DMS153 treated with DMSO at 0.1 percent for 48 hours (cell line): ENCODE results near the gene FAM78A.
"Not testable (repeated sequence)": the region's sequence is repeated elsewhere in the genome, so short reads cannot be mapped to it uniquely, and the experiment has no call there.

ENCODE experiments used
- DNase-seq: peaks from one replicate; lab custom pipeline; 2025; ENCODE audit not compliant: unreplicated experiment; lab: John Stamatoyannopoulos, UW

Gene FAM78A

DNA sequence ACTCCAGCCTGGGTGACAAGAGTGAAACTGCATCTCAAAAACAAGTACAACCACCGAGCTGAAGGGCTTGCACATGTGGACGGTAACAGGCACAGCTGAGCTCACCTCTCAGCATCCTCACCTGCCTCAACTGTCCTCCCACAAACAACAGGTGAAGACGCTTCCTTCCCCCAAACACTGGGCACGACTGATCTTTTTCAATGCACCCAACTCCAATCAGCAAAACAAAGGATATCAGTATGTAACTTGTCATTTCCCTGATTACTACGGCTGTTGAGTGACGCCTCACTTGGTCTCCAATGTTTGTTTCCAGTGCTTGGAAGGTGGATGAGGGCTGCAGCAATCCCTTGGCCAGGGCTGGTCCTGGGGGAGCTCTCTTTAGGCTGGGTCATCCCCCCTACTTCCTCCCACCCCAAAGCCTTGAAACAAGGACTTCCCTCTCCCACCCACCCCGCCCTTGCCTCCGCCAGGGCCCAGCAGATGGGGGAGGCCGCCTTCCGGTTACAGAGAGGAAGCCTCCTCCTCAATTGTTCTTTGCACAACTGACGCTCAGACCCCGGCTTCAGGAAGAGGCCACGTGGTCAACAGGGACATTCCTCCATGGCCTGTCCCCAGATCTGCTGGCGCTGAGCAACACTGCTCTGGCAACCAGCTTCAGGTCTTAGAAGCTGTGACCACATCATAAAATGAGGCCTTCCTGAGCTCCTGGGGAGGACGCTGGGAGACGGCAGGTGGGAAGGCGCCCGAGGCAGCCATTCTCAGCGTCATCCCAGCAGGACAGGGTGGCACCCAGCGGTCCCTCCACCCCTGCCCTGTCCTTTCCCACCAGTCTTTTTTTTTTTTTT lies 5.9 kb downstream of the FAM78A start:
- DNase-seq, result no peak

DNA sequence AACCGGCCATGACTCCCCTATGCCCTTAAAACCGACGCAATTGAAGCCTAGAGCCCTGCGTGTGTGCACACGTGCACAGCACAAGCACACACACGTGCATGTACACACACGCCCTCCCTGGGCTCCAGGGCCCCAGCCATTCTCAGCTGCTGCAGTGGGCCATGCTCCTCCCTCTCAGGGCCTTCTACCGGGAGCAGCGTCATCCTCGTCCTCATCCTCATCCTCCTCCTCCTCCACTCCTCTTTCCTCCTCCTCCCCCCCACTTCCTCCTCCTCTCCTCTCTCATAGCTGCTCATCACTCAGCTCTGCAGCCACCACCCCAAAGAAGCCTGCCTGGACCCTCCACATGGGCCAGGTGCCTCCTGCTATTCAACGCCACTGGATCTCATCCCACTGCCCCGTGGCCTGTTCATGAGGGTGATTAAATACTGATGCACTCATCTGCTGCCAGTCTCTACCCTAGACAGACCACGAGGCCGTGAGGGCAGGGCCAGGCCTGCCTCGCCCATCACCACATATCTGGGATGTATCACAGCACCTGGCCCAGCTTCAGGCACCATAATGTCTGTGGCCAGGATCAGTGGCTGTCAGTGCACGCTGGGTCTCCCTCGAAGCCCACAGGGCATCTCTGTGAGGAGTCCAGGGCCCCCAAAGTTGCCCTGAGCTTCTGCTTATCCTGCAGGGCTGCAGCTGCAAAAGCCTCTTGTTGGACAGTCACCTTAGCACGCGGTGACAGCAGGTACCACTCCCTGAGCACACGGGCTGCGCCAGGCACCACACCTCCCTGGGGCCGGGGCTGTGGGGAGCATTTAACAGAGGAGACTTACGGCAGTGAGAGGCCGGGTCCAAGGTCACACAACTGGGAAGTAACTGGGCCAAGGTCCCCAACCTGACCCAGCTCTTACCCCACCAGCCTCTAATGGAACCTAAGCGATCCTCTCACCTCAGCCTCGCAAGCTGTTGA lies 9.8 kb downstream of the FAM78A start:
- DNase-seq, result no peak

DNA sequence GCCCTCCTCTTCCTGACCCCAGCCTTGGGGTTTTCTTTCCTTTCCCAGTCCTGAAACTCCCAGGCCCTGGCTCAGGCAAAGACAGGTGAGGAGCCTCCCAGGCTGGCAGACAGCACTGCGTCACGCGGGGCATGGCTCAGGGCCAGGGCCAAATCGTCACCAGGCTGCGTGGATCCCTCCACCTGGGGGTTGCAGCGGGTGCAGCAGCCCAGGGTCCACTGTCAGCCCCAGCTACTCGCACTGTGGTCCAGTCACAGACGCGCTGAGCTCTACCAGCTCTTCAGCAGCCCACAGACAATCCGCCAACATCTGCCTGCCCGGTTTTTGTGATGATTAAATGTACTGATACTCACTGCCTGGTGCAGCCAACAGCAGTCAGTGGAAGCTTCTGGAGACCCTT lies 12.1 kb downstream of the FAM78A start:
- no peak for DNase-seq

DNA sequence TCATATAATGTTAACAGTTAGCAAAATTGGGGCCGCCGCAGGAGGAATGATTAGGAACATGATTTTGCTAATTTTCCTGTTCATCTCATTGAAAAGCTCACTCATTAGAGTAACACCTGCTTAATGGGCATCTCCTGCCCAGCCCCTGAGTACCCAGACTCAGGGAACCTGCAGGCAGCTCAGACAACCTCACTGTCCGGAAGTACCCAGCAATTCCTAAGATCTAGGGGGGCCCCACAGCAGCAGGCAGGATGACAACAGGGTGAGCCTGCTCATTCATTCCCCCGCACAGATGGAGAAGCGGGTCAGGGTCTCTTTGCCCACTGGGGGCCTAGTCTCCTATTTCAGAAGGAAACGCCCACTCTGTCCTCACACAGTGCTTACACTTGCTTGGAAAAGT lies 12.6 kb downstream of the FAM78A start:
- no peak for DNase-seq

DNA sequence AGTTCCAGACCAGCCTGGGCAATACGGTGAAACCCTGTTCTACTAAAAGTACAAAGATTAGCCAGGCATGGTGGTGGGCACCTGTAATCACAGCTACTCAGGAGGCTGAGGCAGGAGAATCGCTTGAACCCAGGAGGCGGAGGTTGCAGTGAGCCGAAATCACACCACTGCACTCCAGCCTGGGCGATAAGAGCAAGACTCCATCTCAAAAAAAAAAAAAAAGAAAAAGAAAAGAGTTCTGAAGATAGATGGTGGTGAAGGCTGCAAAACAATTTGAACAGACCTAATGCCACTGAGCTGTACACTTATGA lies 13.3 kb downstream of the FAM78A start:
- DNase-seq, result not testable (repeated sequence)

DNA sequence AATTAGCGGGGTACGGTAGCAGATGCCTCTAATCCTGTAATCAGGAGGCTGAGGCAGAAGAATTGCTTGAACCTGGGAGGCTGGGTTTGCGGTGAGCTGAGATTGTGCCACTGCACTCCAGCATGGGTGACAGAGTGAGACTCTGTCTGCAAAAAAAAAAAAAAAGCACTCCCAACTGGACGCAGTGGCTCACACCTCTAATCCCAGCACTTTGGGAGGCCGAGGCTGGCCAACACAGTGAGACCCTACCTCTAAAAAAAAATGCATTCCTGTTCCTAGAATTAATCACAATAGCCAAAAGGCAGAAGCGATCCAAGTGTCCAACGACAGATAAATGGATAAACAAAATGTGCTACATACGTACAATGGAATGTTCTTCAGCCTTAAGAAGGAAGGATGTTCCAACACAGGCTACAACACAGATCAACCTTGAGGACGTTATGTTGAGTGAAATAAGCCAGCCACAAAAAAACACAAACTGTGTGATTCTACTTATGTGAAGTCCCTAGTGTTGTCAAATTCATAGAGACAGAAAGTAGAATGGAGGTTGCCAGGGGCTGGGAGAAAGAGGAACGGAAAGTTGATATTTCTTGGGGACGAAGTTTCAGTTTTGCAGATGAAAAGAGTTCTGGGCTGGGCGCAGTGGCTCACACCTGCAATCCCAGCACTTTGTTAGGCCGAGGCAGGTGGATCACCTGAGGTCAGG lies 13.8 kb downstream of the FAM78A start:
- DNase-seq, result no peak

DNA sequence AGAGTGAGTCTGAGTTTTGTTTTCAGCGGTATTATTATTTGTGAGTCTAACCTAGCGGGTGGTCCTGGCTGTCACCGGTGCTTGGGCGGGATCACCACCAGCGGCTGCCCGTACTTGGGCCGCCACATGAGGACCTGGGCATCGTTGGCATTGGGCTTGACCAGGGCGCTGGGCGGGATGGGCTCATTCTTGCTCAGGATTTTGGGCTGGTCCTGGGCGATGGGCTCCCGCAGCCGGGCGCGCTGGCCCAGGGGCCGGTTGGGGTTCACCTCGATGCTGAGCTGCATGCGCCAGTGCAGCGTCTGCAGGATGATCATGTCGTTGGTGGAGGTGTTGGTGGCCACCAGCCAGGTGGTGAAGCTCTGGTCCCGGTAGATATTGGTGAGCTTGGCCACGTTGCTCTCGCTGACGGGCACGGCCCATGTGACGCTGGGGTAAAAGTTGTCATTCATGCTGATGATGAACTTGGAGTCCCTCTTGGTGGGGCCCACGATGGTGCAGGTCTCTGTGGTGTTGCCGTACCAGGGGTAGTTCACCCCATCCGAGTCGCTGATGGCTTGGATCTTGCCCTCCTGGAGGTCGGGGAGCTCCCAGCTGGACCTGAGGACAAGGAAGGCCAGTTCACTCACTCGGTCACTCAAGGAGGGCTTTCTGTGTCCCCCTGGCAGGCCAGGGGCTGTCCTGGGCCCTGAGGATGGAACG lies 15.4 kb downstream of the FAM78A start:
- no peak for DNase-seq

DNA sequence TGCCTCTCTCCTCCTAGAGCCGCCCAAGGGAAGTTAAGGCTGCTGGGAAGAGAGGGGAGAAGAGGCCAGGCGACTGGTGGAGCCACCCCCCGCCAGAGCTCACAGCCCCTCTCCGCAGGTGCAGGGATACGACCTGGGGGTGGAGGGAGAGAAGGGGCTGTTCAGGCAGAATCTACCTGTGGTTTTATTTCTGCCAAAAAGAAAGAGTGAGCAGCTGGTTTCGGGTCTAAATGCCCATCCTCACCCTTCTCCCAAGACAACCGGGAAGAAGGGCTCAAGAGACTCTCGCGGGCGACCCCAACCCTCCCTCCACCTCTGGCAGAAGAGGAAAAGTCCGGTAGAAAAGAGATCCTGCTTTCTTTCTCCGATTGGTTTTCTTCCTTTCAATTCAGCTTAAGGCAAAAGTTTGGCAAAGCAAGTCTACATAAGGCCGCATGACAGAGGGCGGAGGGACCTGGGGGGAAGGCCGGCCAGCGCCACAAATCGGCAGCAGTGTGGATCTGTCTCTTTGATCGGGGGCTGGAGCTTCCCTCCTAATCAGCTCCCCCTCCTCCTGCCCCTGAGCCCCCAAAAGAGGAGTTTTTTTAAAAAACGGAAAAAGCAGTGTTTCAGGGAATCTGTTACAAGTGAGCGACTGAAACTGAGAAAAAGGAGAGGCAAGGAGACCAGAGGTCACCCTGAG lies 16.3 kb downstream of the FAM78A start:
- no peak for DNase-seq

DNA sequence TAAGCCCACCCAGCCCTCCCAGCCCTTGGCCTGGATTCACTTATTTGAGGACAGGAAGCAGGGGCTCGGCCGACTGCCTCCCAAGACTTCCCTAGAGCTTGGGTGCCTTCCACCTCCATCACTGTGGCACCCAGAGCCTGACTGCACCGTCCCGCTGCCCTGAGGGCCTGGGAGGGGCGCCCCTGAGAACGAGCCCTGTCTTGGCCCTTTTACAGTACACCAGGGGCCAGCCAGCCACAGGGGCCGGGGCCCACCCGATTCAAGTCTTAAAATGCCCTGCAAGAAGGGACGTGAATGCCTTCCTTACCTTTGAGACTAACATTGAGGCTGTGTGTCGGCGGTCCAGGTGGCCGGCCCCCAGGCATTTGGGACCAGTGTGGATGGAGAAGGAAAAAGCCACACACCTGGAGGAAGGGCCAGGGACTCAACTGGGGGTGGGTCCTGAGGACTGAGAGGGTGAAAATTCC lies 16.8 kb downstream of the FAM78A start:
- DNase-seq, result no peak

DNA sequence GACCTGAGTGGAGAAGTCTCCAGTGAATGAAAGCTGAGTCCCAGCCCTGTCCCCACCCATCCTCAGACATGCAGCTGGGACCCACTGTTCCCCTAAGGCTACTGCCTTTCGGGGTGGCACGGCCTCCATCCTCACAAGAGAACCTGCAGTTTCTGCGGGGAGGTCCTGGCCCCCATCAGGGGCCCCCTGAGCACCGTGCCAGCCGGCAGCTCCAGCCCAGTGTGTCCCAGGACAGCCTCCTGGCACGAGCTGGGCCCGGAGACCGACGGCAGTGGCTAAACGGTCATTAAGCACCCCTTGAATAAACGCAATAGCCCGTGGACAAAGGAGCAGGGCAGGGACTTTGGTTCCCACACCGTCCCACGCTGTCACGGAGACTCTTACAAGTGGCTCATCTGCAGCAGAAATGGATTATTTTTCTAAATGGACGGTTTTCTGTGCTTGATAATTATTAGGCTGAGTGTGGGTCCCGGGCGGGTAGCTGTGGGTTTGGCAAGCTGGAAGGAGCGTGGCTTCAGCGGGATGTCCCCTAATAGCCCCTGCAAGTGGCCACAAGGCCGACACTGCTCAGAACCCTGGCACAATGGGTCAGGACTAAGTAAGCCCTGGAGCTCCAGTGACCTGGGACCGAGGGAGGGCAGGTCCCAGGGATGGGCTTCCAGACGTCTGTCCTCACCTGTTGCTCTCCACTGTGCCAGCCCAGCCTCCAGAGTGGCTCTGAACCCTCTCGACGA lies 17.4 kb downstream of the FAM78A start:
- DNase-seq, result no peak

DNA sequence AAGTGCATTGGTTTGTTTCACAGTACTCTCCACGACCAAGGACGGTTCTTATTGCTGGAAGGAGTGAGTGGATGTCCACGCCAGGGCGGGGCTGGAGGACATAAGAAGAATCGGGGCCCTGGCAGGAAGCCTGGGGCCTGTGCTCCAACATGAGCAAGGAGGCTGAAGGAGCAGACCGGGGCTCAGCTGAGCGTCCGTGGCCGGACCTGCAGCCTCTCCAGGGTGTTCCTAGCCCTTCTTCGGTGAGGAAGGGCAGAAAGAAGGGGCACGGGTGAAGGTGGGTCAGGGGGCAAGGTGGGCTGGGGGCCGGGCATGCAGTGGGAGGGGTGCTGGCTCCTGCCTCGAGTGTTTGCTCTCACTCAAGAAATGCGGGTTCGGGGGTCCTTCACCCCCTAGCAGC lies 18.1 kb downstream of the FAM78A start:
- DNase-seq, result no peak

DNA sequence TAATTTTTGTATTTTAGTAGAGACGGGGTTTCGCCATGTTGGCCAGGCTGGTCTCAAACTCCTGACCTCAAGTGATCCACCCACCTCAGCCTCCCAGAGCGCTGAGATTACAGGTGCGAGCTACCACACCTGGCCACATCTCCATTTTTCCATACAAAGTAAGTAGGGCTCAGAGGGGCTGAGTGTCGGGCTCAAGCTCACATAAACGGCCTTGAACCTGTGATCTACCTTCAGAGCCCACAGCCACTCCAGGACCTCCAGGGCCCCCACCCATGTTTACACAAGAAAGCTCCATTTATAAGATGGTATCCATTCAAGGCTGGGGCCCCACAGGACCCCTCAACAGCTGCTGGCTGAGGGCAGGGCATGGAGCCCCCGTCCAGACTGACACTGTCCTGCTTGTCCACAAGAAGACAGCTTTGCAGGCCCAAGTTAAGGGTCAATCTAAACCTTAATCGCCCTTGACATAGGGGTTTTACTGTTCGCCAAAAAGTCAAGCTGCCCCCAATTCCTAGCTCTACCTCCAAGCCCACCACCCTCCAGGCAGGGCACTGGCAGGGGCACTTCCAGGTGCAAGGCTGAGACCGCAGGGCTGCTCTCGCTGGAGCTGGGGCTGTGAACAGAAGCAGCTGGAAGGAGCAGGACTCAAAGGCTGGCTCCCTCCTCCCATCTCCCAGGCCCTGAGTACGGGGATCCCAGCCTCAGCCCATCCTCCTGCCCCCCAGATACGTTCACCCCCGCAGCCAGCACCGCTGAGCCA lies 18.9 kb downstream of the FAM78A start:
- DNase-seq, result no peak

DNA sequence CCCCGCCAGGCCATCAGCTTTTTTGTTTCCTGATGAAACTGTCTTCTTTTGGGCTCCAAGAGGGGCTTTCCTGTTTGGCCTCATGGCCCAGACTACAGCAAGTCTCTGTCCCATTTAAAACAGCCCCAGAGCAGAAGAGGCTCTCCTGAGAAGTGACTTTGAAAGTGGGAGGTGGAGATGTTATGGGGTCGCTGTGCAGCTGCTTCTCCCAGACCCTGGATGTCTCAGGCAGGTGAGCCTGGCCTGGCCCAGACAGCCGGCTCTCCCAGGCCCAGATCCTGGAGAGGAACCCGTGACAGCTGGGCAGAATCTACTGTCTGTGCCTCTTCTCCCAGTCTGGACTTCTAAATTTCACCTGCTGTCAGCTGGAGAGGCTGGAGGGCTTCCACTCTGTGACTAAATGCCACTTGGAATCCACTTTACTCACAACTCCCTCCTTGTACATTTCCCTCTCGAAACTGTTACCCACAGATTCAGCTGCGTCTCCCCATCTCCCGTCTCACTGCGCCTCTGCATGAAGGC lies 20.6 kb downstream of the FAM78A start:
- no peak for DNase-seq

DNA sequence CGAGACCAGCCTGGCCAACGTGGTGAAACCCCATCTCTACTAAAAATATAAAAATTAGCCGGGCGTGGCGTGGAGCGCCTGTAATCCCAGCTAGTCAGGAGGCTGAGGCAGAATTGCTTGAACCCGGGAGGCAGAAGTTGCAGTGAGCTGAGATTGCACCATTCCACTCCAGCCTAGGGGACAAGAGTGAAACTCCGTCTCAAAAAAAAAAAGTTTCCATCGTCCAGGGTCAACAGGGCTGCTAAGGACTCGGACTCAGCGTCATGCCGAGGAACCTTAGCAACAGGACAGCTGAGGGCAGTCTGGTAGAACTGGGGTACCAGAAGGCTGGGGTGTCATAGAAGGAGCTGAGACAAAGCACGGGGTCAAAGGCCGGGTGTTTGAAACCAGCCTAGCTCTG lies 21.7 kb downstream of the FAM78A start:
- no peak for DNase-seq

DNA sequence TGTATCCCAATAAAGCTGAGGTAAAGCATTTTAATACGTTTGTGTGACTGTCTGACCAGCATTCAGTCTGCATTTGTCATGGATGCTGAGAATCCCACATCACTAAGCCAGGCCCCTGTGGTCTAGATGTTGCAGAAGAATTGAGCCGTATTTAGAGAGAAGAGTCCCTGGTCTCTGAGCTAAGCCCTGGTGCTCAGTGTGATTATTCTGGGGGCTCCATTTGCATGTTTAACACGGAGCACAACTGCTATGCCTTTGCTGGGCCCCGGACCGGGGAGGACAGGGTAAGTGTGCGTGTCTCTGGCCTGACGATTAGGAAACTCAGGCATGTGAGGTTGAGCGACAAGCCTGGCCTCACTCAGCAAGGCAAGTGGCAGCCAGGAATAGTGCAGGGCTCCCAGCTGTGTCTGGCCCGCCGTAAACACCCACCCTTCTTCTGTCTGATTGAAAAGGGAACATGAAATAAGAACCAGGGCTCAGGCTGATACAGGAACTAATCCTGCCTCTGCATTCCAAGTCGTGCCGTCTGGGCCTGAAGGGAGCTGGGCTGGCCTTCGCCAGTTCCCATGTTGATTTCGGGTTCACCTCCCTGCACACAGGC lies 22.3 kb downstream of the FAM78A start:
- no peak for DNase-seq

DNA sequence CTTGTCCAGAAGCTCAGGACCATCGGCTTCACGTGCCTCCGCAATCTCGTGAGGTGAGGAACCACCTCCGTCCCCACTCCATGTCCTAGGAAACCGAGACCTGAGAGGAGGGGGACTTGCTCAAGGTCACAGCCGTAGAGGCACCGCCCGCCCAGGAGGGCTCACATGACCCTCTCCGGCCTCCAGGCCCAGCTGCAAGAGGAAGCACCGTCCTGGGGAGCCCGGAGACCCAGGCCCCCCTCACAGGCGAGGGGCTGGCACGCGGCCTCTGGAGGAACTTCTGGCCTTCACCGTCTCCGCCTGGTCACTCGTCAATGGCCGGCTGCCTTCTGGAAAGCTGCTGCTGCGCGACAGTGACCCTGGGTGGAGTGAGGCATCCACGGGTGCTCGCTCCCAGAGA lies 24.2 kb downstream of the FAM78A start:
- no peak for DNase-seq

DNA sequence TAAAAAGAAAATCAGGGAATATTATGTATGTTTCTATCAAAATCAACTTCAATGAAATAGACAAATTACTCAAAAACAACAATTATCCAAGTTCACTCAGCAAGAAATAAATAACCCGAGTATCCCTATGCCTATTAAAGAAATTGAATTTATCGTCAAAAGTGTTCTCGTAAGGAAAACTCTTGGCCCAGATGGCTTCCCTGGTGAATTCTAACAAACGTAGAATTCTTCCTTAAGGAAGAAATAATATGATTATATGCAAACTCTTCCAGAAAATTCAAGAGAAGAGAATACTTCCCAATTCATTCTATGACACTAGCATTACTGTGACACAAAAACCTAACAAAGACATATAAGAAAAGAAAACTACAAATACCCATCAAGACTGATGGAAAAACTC lies 29.7 kb downstream of the FAM78A start:
- DNase-seq, result no peak

DNA sequence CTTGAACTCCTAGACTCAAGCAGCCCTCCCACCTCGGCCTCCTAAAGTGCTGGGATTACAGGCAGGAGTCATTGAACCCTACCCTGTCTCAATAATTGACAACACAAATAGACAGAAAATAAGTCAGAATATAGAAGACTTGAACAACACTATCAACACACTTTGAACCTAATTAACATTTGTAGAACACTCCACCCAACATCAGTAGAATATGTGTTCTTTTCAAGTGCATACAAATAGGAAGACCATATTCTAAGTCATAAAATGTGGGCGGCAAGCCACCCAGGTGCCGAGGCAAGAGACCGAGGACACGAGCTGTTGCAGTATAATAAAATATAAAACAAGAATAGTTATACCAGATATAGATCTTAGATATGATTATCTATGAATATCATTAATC lies 32.0 kb downstream of the FAM78A start:
- not testable (repeated sequence) for DNase-seq
